KOPT-K1 (cell line): ENCODE results near the gene LETMD1.
A peak's percentile ranks its signal among the peaks of the same experiment; 100 is the strongest.

ENCODE experiments used
- H3K27ac ChIP-seq: fragments of 200-600 bp; sonication (generic); 2 replicates; pipeline ENCODE4 v1.5.1; 2016; ENCODE audit warnings: antibody characterized with exemption, mild to moderate bottlenecking, low read depth, low read length; ENCODE audit not compliant: poor library complexity, severe bottlenecking
- H3K36me3 ChIP-seq: fragments of 200-600 bp; sonication (generic); 2 replicates; pipeline ENCODE4 v1.5.1; 2017; ENCODE audit warnings: antibody characterized with exemption, mild to moderate bottlenecking, low read length, moderate library complexity; ENCODE audit not compliant: insufficient read depth
- H3K9me3 ChIP-seq: fragments of 200-600 bp; sonication (generic); 2 replicates; pipeline ENCODE4 v1.5.1; 2017; ENCODE audit warnings: antibody characterized with exemption, low read length, mild to moderate bottlenecking; ENCODE audit not compliant: insufficient read depth, poor library complexity, severe bottlenecking

Gene LETMD1

GRCh38 chr12:51080136-51080535 is 32.0 kb downstream of the LETMD1 start:
- H3K9me3 ChIP-seq: no peaks in the 10 kb centered on the region
- H3K36me3 ChIP-seq: no peaks in the 10 kb centered on the region
- H3K27ac ChIP-seq: no peak overlapping the region

GRCh38 chr12:51081421-51081820 is 33.3 kb downstream of the LETMD1 start:
- Histone ChIP-seq H3K36me3 (no peaks in the 10 kb centered on the region), H3K9me3 (no peaks in the 10 kb centered on the region), H3K27ac (no peak overlapping the region)

GRCh38 chr12:51082561-51083125 is 34.5 kb downstream of the LETMD1 start:
- Histone ChIP-seq H3K27ac (peak overlapping the region; percentile 72), H3K9me3 (no peaks in the 10 kb centered on the region), H3K36me3 (no peaks in the 10 kb centered on the region)

GRCh38 chr12:51083126-51083833 is 35.2 kb downstream of the LETMD1 start, which contains the start of gene CSRNP2:
Gene CSRNP2 (minus strand): TSS chr12:51083596. CDS start chr12:51076561, 7,035 bp downstream.
- Histone ChIP-seq H3K9me3 (no peaks in the 10 kb centered on the region), H3K27ac (peak within 1 kb of the TSS; percentile 72), H3K36me3 (no peaks in the 10 kb centered on the region)

- Histone ChIP-seq H3K27ac (no peak overlapping the region), H3K9me3 (no peaks in the 10 kb centered on the region), H3K36me3 (peaks cover 9% of the 10 kb centered on the region)
Measured at GRCh38 chr12:51085757-51086156, 37.6 kb downstream of the LETMD1 start.

GRCh38 chr12:51086933-51087332 is 38.8 kb downstream of the LETMD1 start:
- Histone ChIP-seq H3K9me3 (no peaks in the 10 kb centered on the region), H3K27ac (no peak overlapping the region), H3K36me3 (peaks cover 19% of the 10 kb centered on the region)

GRCh38 chr12:51087818-51088217 is 39.7 kb downstream of the LETMD1 start:
- H3K36me3 ChIP-seq: peaks cover 28% of the 10 kb centered on the region
- H3K27ac ChIP-seq: no peak overlapping the region
- no peaks in the 10 kb centered on the region for H3K9me3 ChIP-seq

- no peak overlapping the region for H3K27ac ChIP-seq
- peaks cover 56% of the 10 kb centered on the region for H3K36me3 ChIP-seq
- H3K9me3 ChIP-seq: no peaks in the 10 kb centered on the region
Measured at GRCh38 chr12:51090705-51091229, 42.6 kb downstream of the LETMD1 start.

GRCh38 chr12:51098611-51099010 is 50.5 kb downstream of the LETMD1 start:
- Histone ChIP-seq H3K36me3 (peaks cover 99% of the 10 kb centered on the region), H3K9me3 (no peaks in the 10 kb centered on the region)

GRCh38 chr12:51103977-51104376 is 55.9 kb downstream of the LETMD1 start:
- Histone ChIP-seq H3K36me3 (peaks cover 95% of the 10 kb centered on the region), H3K27ac (no peak overlapping the region)

More at GRCh38 chr12:51098611-51099010, 50.5 kb downstream of the LETMD1 start:
- no peak overlapping the region for H3K27ac ChIP-seq

GRCh38 chr12:51108136-51108535 is 60.0 kb downstream of the LETMD1 start:
- Histone ChIP-seq H3K36me3 (peaks cover 94% of the 10 kb centered on the region), H3K27ac (no peak overlapping the region), H3K9me3 (no peaks in the 10 kb centered on the region)

More at GRCh38 chr12:51103977-51104376, 55.9 kb downstream of the LETMD1 start:
- no peaks in the 10 kb centered on the region for H3K9me3 ChIP-seq
